GM23338 (cell line): ENCODE measurements around the gene DRG2. TPM values are rescaled to one million over a fixed set of nuclear protein-coding genes. Genes with fewer than 3 reads are reported as not detected.

Source experiments
- ATAC-seq: fragments of 200-7000 bp; cut with Tn5 transposase; 3 replicates; pipeline ENCODE4 v1.9.1; 2020
- DNase-seq: peaks from one replicate; pipeline ENCODE4 v3.0.0-alpha.2; 2015; ENCODE audit warnings: low spot score
- H2AFZ ChIP-seq: fragments of 200-600 bp; sonication (generic); 2 replicates; pipeline ENCODE4 v1.8.0; 2016; ENCODE audit warnings: antibody characterized with exemption, mild to moderate bottlenecking, moderate library complexity
- H3F3A ChIP-seq: fragments of 200-600 bp; sonication (generic); replicated peaks from 2 replicates; pipeline ENCODE4 v1.8.0; 2017; ENCODE audit warnings: antibody characterized with exemption, mixed run types, low read depth
- H3K27ac ChIP-seq: fragments of 200-600 bp; sonication (generic); 2 replicates; pipeline ENCODE4 v1.6.1; 2016; ENCODE audit warnings: low read depth
- H3K27me3 ChIP-seq: fragments of 200-600 bp; sonication (generic); 2 replicates; pipeline ENCODE4 v1.8.0; 2016; ENCODE audit warnings: mild to moderate bottlenecking, mixed run types, moderate library complexity; ENCODE audit not compliant: insufficient read depth
- H3K36me3 ChIP-seq: fragments of 200-600 bp; sonication (generic); 2 replicates; pipeline ENCODE4 v1.8.0; 2016; ENCODE audit warnings: mild to moderate bottlenecking; ENCODE audit not compliant: insufficient read depth
- H3K4me1 ChIP-seq: fragments of 200-600 bp; sonication (generic); 2 replicates; pipeline ENCODE4 v1.8.0; 2016; ENCODE audit warnings: mild to moderate bottlenecking, moderate library complexity; ENCODE audit not compliant: insufficient read depth
- H3K4me2 ChIP-seq: fragments of 200-600 bp; sonication (generic); 2 replicates; pipeline ENCODE4 v1.7.1; 2017; ENCODE audit warnings: mixed run types
- H3K4me3 ChIP-seq: fragments of 200-600 bp; sonication (generic); 2 replicates; pipeline ENCODE4 v1.6.1; 2016; ENCODE audit warnings: mixed run types
- H3K79me2 ChIP-seq: fragments of 200-600 bp; sonication (generic); replicated peaks from 2 replicates; pipeline ENCODE4 v1.8.0; 2017; ENCODE audit warnings: mild to moderate bottlenecking; ENCODE audit not compliant: insufficient read depth
- H3K9me2 ChIP-seq: fragments of 200-600 bp; sonication (generic); 2 replicates; pipeline ENCODE4 v1.8.0; 2017; ENCODE audit not compliant: insufficient read depth
- H4K20me1 ChIP-seq: fragments of 200-600 bp; sonication (generic); replicated peaks from 2 replicates; pipeline ENCODE4 v1.8.0; 2017; ENCODE audit warnings: mild to moderate bottlenecking; ENCODE audit not compliant: insufficient read depth
- H3K27ac Mint-ChIP-seq: 2 replicates; pipeline ENCODE4 v1.8.0; 2020; ENCODE audit warnings: inconsistent platforms, mild to moderate bottlenecking, moderate library complexity, mixed read lengths
- H3K27me3 Mint-ChIP-seq: 3 replicates; pipeline ENCODE4 v1.8.0; 2022; ENCODE audit warnings: low read depth, mild to moderate bottlenecking, moderate library complexity, mixed read lengths, inconsistent platforms; ENCODE audit not compliant: insufficient read depth, poor library complexity
- H3K36me3 Mint-ChIP-seq: 3 replicates; pipeline ENCODE4 v1.8.0; 2021; ENCODE audit warnings: low read depth, mild to moderate bottlenecking, inconsistent platforms, moderate library complexity, mixed read lengths
- H3K4me1 Mint-ChIP-seq: 3 replicates; pipeline ENCODE4 v1.8.0; 2020; ENCODE audit warnings: mild to moderate bottlenecking, inconsistent platforms, mixed read lengths
- H3K4me3 Mint-ChIP-seq: 3 replicates; pipeline ENCODE4 v1.8.0; 2021; ENCODE audit warnings: moderate library complexity, mild to moderate bottlenecking, inconsistent platforms, mixed read lengths
- H3K9me3 Mint-ChIP-seq: 3 replicates; pipeline ENCODE4 v1.8.0; 2020; ENCODE audit warnings: moderate library complexity, mild to moderate bottlenecking, inconsistent platforms, mixed read lengths
- EZH2 ChIP-seq: fragments of 200-600 bp; sonication (generic); IDR thresholded peaks from one replicate; pipeline ENCODE4 v1.8.0; 2017; ENCODE audit warnings: antibody characterized with exemption, mild to moderate bottlenecking, low read depth; ENCODE audit not compliant: unreplicated experiment
- JUNB ChIP-seq: IDR thresholded peaks from one replicate; pipeline ENCODE4 v1.6.1; 2016; ENCODE audit warnings: antibody characterized with exemption; ENCODE audit not compliant: unreplicated experiment
- NANOG ChIP-seq: IDR thresholded peaks from 2 replicates; pipeline ENCODE4 v1.6.1; 2016; ENCODE audit warnings: antibody characterized with exemption, borderline replicate concordance
- STAT1 ChIP-seq: IDR thresholded peaks from one replicate; pipeline ENCODE4 v1.6.1; 2016; ENCODE audit warnings: antibody characterized with exemption; ENCODE audit not compliant: unreplicated experiment
- ZNF114 ChIP-seq: fragments of 250-450 bp; sonication (Bioruptor Pico); IDR thresholded peaks from 2 replicates; pipeline ENCODE4 v1.5.0; 2020; ENCODE audit warnings: mild to moderate bottlenecking, moderate library complexity
- ZNF331 ChIP-seq: fragments of 250-450 bp; sonication (Bioruptor Pico); IDR thresholded peaks from 2 replicates; pipeline ENCODE4 v1.5.0; 2020; ENCODE audit warnings: low read depth, mild to moderate bottlenecking, moderate library complexity
- polyA plus RNA-seq: library from polyadenylated mRNA; unstranded; fragments of >200 nt; fragmentation: Nextera tagmentation; extraction: Ambion mirVana; gene quantifications from 2 replicates; pipeline ENCODE4 v1.2.1, GENCODE V29; 2016
- total RNA-seq: library from RNA; depleted of rRNA; stranded (reverse); fragments of >200 nt; shearing (Covaris generic); gene quantifications from 2 replicates; pipeline ENCODE4 v1.2.3, GENCODE V29; 2014
- TF ChIP-seq, protein P1 (sequence below): IDR thresholded peaks from one replicate; pipeline ENCODE4 v1.6.1; 2018; ENCODE audit warnings: antibody characterized with exemption; ENCODE audit not compliant: unreplicated experiment
- TF ChIP-seq, protein P2 (sequence below): IDR thresholded peaks from 2 replicates; pipeline ENCODE4 v1.6.1; 2016; ENCODE audit warnings: antibody characterized with exemption

The DRG2 gene
- total and polyA plus RNA-seq, 2 experiments from 2014 or later: 36.2 to 48.0 TPM

DNA sequence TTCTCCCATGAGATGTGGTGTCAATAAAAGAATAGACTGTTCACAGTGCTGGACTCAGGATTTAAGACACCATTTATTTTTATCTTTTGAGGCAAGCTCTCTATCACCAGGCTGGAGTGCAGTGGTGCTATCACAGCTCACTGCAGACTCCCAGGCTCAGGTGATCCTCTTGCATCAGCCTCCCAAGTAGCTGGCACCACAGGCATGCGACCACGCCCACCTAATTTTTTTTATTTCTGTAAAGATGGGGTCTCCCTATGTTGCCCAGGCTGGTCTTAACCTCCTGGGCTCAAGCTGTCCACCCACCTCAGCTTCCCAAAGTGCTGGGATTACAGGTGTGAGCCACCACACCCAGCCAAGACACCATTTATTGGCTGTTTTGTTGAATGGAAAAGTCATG is 18.6 kb upstream of the DRG2 start:
- peaks cover 3% of the 10 kb centered on the region for H3K4me1 Mint-ChIP-seq
- no peak overlapping the region for H2AFZ ChIP-seq
- peaks cover under 1% of the 10 kb centered on the region; the same call in 1 of the 2 replicates for H3K36me3 ChIP-seq
- no peak overlapping the region for H3K4me2 ChIP-seq
- no peaks in the 10 kb centered on the region for H3K79me2 ChIP-seq
- no peaks in the 10 kb centered on the region for H3K27me3 ChIP-seq
- H3K9me3 Mint-ChIP-seq: no peaks in the 10 kb centered on the region
- no peak for DNase-seq
- no peaks in the 10 kb centered on the region for H3F3A ChIP-seq
- no peak overlapping the region for H3K4me3 Mint-ChIP-seq
- no peaks in the 10 kb centered on the region for H3K9me2 ChIP-seq
- H3K36me3 Mint-ChIP-seq: peaks cover 4% of the 10 kb centered on the region; the same call in 2 of the 3 replicates
- TF ChIP-seq ZNF331 (CRISPR knock-in tag): no peak
- TF ChIP-seq STAT1: no peak
- no peaks in the 10 kb centered on the region for H3K27me3 Mint-ChIP-seq
- ATAC-seq: no peak
- H3K27ac ChIP-seq: no peak overlapping the region
- H3K4me3 ChIP-seq: no peak overlapping the region
- no peak overlapping the region for H3K27ac Mint-ChIP-seq
- no peaks in the 10 kb centered on the region for H3K4me1 ChIP-seq
- H4K20me1 ChIP-seq: 0 out of 2 replicates have a peak, but pooled peaks cover 2% of the 10 kb centered on the region

DNA sequence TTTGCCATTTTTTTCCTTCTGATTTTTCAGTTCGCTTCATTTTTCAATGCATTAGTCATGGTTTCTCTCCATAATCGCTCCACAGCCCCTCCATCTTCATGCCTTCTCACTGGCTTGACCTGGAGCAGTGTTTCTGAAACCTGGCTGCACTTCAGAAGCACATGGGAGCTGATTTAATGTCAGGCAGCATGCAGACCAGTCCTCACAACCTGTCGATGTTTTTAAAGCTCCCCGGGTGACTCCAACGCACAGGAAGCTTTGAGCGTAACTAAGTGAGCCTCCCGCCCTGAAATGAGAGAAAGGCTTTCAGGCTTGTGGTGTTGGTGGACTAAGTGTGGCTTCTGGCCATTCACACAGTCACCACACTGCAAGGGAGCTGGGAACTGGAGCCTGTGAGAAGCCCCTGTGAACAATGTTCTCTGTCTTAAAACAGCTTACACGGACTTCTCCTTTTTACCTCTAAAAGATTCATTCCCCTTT is 16.8 kb upstream of the DRG2 start:
- DNase-seq (peak; percentile 19), ATAC-seq (peak; percentile 62)
- H3K36me3 Mint-ChIP-seq: no peaks in the 10 kb centered on the region

DNA sequence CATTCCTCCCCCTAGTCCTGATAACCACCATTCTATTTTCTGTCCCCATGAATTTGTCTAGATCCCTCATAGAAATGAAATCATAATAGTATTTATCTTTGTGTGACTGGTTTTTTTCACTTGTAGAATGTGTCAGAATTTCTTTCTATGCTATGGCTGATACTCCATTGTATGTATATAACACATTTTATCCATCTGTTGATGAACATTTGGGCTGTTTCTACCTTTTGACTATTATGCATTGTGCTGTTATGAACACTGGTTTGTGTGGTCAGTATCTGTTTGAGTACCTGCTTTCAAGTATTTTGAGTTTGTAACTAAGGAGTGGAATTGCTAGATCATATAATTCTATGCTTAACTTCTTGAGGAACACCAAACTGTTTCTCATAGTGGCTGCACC is 16.0 kb upstream of the DRG2 start:
- ATAC-seq (no peak), DNase-seq (no peak)
- Histone ChIP-seq H3F3A (no peaks in the 10 kb centered on the region), H3K9me2 (no peaks in the 10 kb centered on the region), H3K27me3 (no peaks in the 10 kb centered on the region), H2AFZ (no peak overlapping the region), H3K27ac (no peak overlapping the region), H3K4me2 (no peak overlapping the region), H3K4me1 (no peaks in the 10 kb centered on the region), H4K20me1 (0 out of 2 replicates have a peak, but pooled peaks cover 2% of the 10 kb centered on the region), H3K4me3 (no peak overlapping the region), H3K36me3 (no peaks in the 10 kb centered on the region), H3K79me2 (no peaks in the 10 kb centered on the region)
- Mint-ChIP-seq H3K27ac (no peak overlapping the region), H3K4me1 (peaks cover 3% of the 10 kb centered on the region), H3K36me3 (no peaks in the 10 kb centered on the region), H3K27me3 (peaks cover 4% of the 10 kb centered on the region), H3K9me3 (no peaks in the 10 kb centered on the region), H3K4me3 (no peak overlapping the region)
- TF ChIP-seq, protein P1, sequence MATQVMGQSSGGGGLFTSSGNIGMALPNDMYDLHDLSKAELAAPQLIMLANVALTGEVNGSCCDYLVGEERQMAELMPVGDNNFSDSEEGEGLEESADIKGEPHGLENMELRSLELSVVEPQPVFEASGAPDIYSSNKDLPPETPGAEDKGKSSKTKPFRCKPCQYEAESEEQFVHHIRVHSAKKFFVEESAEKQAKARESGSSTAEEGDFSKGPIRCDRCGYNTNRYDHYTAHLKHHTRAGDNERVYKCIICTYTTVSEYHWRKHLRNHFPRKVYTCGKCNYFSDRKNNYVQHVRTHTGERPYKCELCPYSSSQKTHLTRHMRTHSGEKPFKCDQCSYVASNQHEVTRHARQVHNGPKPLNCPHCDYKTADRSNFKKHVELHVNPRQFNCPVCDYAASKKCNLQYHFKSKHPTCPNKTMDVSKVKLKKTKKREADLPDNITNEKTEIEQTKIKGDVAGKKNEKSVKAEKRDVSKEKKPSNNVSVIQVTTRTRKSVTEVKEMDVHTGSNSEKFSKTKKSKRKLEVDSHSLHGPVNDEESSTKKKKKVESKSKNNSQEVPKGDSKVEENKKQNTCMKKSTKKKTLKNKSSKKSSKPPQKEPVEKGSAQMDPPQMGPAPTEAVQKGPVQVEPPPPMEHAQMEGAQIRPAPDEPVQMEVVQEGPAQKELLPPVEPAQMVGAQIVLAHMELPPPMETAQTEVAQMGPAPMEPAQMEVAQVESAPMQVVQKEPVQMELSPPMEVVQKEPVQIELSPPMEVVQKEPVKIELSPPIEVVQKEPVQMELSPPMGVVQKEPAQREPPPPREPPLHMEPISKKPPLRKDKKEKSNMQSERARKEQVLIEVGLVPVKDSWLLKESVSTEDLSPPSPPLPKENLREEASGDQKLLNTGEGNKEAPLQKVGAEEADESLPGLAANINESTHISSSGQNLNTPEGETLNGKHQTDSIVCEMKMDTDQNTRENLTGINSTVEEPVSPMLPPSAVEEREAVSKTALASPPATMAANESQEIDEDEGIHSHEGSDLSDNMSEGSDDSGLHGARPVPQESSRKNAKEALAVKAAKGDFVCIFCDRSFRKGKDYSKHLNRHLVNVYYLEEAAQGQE: no peak
- TF ChIP-seq JUNB (no peak), NANOG (no peak), ZNF114 (CRISPR knock-in tag) (no peak)
- TF ChIP-seq, protein P2, sequence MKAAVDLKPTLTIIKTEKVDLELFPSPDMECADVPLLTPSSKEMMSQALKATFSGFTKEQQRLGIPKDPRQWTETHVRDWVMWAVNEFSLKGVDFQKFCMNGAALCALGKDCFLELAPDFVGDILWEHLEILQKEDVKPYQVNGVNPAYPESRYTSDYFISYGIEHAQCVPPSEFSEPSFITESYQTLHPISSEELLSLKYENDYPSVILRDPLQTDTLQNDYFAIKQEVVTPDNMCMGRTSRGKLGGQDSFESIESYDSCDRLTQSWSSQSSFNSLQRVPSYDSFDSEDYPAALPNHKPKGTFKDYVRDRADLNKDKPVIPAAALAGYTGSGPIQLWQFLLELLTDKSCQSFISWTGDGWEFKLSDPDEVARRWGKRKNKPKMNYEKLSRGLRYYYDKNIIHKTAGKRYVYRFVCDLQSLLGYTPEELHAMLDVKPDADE: no peak

More for the DNA sequence above, 16.8 kb upstream of the DRG2 start:
- no peak overlapping the region for H3K27ac ChIP-seq
- H3F3A ChIP-seq: no peaks in the 10 kb centered on the region
- no peaks in the 10 kb centered on the region for H3K9me2 ChIP-seq
- peak overlapping the region; percentile 29; the same call in 1 of the 2 replicates for H2AFZ ChIP-seq
- 0 out of 2 replicates have a peak, but pooled peaks cover 2% of the 10 kb centered on the region for H4K20me1 ChIP-seq
- H3K9me3 Mint-ChIP-seq: no peaks in the 10 kb centered on the region
- H3K4me3 ChIP-seq: no peak overlapping the region
- H3K79me2 ChIP-seq: no peaks in the 10 kb centered on the region
- peaks cover 3% of the 10 kb centered on the region for H3K4me1 Mint-ChIP-seq
- no peak overlapping the region for H3K4me2 ChIP-seq
- H3K27me3 Mint-ChIP-seq: peaks cover 1% of the 10 kb centered on the region
- H3K27ac Mint-ChIP-seq: no peak overlapping the region; the same call in 1 of the 2 replicates
- no peak overlapping the region for H3K4me3 Mint-ChIP-seq
- H3K4me1 ChIP-seq: no peaks in the 10 kb centered on the region
- no peaks in the 10 kb centered on the region for H3K36me3 ChIP-seq
- H3K27me3 ChIP-seq: no peaks in the 10 kb centered on the region
- TF ChIP-seq STAT1 (no peak), EZH2 (no peak), ZNF331 (CRISPR knock-in tag) (no peak)
